ENCODE data around the gene R3HDML.
"Not testable (repeated sequence)": the region's sequence is repeated elsewhere in the genome, so short reads cannot be mapped to it uniquely, and the experiment has no call there.

R3HDML gene, protein sequence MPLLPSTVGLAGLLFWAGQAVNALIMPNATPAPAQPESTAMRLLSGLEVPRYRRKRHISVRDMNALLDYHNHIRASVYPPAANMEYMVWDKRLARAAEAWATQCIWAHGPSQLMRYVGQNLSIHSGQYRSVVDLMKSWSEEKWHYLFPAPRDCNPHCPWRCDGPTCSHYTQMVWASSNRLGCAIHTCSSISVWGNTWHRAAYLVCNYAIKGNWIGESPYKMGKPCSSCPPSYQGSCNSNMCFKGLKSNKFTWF

DNA sequence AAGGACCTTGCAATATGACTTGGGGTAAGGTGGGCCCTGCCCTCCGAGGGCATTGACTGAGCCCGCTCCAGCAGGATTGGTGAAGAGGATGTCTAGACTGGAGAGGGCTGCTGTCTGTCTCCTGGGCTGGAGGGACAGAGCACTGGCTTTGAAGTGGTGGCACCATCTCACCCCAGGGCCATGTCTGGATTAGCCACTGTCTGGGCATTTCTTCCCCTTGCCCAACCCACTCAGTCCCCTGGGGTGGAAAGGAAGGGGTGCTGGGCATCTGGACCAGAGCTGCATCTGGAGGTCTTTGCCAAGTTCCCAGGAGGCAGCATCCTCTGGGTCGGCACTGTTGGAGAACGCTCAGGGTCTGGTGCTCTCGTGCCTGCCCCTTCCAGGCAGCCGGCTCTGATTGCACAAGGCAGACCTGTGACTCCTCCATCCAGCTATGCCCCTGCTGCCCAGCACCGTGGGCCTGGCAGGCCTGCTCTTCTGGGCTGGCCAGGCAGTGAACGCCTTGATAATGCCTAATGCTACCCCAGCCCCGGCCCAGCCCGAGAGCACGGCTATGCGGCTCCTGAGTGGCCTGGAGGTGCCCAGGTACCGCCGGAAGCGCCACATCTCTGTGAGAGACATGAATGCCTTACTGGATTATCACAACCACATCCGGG is at the start of gene R3HDML:
TSS of gene R3HDML (plus strand) at position 319 of the 656 bp plus-strand sequence. CDS start at position 434, 115 bp downstream.
- no peak for DNase-seq

DNA sequence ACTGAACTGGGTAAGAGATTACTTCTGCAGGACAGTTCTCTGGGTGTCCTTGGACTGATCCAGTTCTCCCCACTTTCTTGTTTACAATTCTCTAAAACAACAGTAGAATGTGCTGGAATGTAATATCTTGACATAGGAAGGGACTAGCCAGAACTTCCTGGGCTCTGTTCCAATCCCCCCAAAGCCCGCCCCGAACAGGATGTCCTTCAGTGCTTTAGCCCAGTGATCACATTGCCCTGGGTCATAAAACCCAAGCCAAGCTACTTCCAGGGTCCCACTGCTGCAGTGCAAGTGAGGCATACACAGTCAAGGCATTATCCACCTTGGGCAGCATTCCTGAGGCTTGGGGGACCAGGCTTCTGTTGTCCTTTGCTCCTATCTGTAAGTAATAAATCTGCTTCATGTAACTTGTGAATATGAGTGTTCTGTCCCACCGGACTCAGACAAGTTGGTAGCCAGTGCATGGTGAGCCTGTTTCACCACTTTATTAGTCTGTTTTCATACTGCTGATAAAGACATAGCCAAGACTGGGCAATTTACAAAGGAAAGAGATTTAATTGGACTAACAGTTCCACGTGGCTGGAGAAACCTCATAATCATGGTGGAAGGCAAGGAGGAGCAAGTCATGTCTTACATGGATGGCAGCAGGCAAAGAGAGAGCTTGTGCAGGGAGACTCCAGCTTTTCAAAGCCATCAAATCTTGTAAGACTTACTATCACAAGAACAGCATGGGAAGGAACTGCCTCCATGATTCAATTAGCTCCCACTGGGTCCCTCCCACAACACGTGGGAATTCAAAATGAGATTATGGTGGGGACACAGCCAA is 49.4 kb upstream of the R3HDML start:
- DNase-seq: no peak

DNA sequence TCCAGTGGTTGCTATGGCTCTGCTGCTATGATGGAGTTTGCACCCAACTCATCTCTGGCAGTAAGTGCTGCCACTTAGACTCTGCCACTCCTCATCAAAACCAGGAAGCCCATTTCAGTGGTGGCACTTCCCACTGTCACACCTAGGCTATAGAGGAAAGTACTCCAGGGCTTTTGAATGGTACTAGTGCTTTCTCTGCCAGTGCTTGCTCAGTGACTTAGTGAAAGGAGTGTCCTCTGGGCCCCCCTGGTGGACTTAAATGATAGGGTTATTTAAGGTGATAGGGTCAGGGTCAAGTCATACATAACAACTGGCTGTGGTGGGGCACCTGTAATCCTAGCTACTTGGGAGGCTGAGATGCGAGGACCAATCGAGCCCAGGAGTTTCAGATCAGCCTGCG is 48.6 kb upstream of the R3HDML start:
- peak; percentile 24 for DNase-seq

GRCh38 chr20:44291754-44292153 is 45.1 kb upstream of the R3HDML start:
- no peak for DNase-seq

DNA sequence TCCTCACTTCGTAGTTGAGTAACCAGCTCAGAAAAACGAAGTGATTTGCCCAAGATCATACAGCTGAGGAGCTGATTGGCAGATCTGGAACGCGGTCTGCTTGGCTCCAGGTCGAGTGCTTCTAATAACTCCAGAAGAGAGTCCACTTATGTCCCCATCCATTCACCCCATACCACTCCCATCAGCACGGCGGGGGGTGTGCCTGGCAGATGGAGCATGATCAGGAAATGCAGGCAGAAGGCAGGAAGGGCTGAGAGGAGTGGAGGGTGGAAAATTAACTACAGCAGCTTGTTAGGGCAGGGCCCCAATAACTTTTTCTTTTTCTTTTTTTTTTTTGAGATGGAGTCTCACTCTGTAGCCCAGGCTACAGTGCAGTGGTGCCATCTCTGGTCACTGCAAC is 40.8 kb upstream of the R3HDML start:
- no peak for DNase-seq

- no peak for DNase-seq
Measured at GRCh38 chr20:44297721-44298120, 39.1 kb upstream of the R3HDML start.

GRCh38 chr20:44299011-44299535 is 37.8 kb upstream of the R3HDML start:
- not testable (repeated sequence) for DNase-seq

DNA sequence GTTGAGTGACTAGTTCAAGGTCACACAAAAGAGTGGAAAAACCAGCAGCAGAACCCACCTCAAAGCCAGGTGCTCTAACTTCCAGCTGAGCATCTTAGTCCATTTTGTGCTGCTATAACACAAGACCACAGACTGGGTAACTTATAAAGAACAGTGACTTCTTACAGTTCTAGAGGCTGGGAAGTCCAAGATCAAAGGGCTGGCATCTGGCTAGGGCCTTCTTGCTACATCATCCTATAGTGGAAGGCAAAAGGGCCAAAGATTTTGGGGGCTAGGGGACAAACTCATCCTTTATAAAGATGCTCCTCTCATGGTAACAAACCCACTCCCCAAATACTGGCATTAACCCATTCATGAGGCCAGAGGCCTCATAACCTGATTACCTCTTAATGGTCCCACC is 35.6 kb upstream of the R3HDML start:
- no peak for DNase-seq

DNA sequence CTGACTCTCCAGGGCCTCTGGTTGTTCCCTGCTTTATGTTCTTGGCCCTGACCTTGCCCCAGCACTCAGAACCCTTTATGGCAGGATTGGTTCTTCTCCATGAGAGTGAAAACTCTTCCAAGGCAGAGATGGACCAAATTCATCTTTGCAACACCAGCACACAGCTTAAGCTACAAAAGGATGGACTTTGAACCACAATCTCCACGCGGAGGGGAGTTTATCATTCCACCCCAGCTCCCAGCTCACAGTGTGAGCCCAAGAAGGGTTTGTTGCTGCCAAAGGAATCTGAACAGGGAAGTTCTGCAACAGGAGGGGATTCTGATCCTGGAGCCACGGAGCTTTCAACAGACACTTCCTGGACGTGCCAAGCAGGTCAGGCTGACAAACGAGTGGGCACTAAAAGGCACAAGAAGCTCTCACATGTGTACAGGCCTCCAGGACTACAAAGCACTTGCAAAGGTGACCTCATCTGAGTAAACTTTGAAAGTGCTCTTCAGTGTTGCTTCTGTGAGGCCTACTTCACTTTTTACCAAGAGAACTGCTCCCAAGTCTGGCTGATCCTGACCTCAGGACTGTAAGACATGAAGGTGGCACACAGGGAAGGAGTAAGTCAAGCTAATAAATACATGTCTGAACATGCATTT is 34.7 kb upstream of the R3HDML start:
- no peak for DNase-seq

DNA sequence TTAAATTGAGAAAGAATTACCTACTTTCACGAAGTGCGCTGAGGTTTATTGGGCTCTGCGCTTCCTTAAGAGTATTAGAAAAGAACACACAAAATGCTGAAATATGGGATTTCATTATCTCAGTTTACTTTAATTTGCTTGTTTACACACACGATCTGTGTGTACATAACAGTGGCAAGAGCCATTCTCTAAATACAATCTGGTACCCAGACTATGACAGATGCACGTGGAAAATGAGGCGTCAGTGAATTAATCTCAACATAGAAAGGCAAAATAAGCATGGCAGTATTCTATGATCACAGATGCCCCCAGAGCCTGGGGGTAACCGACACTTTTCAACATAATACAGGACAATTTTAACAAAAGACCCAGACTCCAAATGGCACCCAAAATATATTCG is 34.1 kb upstream of the R3HDML start:
- no peak for DNase-seq

GRCh38 chr20:44304383-44304782 is 32.5 kb upstream of the R3HDML start:
- peak; percentile 26 for DNase-seq

DNA sequence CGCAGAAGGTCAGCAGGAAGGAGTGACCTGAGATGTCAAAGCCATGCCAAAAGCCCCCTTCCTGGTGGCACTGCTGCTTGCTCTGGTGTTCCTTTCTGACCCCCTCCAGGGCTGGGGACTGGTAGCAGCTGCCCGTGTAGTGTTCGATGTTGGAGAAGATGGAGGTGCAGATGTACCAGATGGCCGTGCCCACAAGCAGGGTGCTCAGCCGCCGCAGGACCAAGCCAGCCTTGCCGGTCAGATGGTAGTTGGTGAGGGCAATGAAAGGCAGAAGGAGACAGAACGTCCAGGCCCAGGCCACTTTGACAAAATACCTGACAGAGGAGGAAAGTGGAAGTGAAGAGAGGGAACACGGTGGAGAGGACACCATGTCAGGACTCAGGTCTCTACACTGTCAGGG is 29.9 kb upstream of the R3HDML start:
- no peak for DNase-seq

- DNase-seq: peak; percentile 56
Measured at GRCh38 chr20:44309763-44310663, 26.8 kb upstream of the R3HDML start.

DNA sequence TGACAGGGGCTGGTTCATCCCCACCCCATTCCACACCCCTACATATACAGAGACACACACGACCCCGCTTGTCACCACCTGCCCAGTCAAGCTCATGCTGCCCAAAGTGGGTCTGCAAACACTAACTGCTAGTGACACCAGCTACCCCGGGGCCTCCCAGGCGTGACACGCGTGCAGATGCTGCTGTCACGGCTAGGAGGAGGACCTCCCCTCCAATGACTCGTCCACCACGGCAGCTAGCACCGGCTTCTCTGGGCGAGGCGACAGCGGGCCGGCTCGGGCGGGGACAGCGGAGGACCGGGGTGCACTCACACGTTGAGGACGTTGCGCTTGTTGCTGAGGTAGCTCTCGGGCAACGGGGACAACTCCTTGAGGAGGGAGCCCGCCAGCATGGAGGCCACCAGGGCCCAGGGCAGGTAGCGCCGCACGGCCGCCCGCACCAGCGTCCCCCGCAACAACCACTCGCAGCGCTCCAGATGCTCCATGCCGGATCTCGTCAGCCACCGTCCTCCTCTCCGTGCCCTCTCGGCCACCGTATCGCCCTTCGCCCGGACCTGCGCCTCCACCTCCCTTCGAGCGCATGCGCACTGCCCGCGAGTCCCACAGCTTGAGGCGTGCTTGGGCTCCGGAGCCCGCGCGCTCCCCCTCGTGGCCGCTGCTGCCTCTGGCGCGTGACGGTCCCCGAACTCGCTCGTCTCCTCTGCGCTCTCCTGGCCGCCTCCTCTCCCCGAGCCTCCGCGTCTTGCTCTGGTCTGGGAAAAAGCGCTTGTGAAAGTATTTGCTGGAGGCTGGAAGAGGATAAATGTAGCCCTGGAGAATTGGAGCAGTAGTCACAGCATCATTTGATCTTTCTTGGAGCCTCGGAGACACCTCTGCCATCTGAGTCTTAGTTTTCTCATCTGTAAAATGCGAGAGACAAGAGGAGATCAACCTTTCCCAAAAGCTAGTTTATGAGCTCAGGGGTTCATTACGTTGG is 25.9 kb upstream of the R3HDML start, which contains the start of gene FITM2:
TSS of gene FITM2 (minus strand) at position 539 of the 976 bp plus-strand sequence. CDS start at position 485, 54 bp downstream.
- peak; percentile 97 for DNase-seq

GRCh38 chr20:44314870-44315269 is 22.0 kb upstream of the R3HDML start:
- DNase-seq: no peak

GRCh38 chr20:44319839-44320422 is 16.9 kb upstream of the R3HDML start:
- DNase-seq: no peak

DNA sequence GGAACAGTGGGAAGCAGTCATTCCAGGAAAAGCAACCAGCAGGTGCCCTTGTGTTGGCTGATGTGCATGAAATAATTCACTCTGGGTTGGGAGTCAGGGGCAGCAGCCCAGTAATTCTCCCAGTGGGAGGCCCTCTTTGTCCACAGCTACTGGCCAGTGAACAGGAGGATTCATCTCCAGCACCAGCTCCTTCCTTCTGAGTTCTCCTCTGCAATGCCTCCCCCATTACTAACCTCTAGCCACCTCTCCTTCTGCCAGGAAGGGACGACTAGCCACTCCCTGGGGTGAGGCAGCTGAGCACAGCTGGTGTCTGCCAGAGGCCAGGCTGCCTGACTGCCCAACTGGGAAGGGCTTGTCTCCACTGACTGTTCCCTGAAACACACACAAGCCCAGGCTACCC is 12.5 kb upstream of the R3HDML start:
- no peak for DNase-seq

DNA sequence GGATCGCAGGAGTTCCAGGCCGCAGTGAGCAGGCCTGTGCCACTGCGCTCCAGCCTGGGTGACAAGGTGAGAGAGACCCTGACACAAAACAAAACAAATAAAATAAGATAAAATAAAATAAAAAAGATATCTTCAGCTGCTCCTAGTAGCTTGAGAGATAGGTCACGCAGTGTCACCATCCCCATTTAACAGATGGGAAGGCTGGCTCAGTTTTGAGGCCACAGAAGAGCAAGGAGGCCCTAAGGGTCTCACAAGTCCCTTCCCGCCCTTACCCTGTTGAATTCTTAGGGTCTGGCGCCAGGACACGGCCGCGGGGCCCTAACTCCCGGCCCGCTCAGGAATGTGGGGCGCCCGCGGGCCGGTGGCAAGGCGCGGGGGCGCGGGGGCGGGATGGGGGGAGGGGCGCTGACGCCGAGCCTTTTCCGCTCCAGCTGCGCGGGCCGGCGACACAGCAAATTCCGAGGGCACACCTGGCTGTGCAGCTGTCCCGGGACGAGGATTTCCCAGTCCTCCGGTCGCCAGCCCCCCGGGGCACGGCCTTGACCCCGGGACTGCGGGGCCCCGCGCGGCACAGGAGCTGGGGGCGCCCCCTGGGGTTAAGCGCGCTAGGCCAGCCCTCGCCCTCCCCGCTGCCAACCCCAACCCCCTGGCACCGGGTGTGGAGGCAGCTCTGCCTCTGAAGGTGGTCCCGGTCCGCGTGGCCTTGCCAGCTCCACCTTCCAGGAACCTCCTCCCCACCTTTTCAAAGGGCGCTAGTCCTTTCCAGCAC is 10.3 kb upstream of the R3HDML start:
- DNase-seq: no peak

GRCh38 chr20:44327748-44328147 is 9.1 kb upstream of the R3HDML start:
- DNase-seq: not testable (repeated sequence)
